Breast epithelium (tissue), 3 donors: ENCODE results near the gene YOD1.

ENCODE experiments used
- CTCF ChIP-seq, 3 donors: fragments of 450-650 bp; IDR thresholded peaks; one replicate each; pipeline ENCODE4 v1.5.1; 2016 to 2017; ENCODE audit warnings: antibody characterized with exemption in 3 of 3, mild to moderate bottlenecking in 3 of 3, moderate library complexity in 3 of 3
- POLR2A ChIP-seq: fragments of 450-650 bp; IDR thresholded peaks from one replicate; pipeline ENCODE4 v1.6.1; 2016; ENCODE audit warnings: antibody characterized with exemption, mild to moderate bottlenecking, moderate library complexity
- POLR2AphosphoS5 ChIP-seq, 3 donors: sonication (generic); formaldehyde crosslinking; IDR thresholded peaks; one replicate each; pipeline ENCODE4 v1.6.1; 2017; ENCODE audit warnings: antibody characterized with exemption in 3 of 3

GRCh38 chr1:207067185-207067584 lies 16.2 kb upstream of the YOD1 start:
- TF ChIP-seq CTCF (IDR thresholded peaks at IDR 0.05) = no peak
- TF ChIP-seq POLR2A = no peak
- no peak for TF ChIP-seq POLR2AphosphoS5 (IDR thresholded peaks at IDR 0.05)
